GM21423 (cell line): Measurements from ENCODE around the gene PET100.

Experiments used
- ATAC-seq: cut with Tn5 transposase; IDR thresholded peaks from one replicate; pipeline ENCODE4 v1.9.1; 2021; ENCODE audit warnings: mild to moderate bottlenecking, moderate library complexity; ENCODE audit not compliant: unreplicated experiment

The PET100 gene

DNA sequence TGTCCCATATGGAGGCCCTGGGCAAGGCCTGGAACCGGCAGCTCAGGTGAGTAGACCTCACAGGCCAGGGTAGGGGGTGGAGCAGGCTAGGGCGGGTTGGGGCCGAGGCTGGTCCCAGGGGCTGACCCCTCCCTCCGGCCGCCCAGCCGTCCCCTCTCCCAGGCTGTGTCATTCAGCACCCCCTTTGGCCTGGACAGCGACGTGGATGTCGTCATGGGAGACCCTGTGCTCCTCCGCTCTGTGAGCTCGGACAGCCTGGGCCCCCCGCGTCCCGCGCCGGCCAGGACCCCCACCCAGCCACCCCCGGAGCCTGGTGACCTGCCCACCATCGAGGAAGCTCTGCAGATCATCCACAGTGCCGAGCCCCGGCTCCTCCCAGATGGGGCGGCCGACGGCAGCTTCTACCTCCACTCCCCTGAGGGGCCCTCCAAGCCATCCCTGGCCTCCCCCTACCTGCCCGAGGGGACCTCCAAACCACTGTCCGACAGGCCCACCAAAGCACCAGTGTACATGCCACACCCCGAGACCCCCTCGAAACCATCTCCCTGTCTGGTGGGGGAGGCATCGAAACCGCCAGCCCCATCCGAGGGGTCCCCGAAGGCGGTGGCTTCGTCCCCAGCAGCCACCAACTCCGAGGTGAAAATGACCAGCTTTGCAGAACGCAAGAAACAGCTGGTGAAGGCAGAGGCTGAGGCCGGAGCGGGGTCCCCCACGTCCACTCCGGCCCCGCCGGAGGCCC, 17.9 kb upstream of the PET100 start:
- ATAC-seq, result no peak

GRCh38 chr19:7612282-7613274, 17.0 kb upstream of the PET100 start:
- ATAC-seq, result no peak

DNA sequence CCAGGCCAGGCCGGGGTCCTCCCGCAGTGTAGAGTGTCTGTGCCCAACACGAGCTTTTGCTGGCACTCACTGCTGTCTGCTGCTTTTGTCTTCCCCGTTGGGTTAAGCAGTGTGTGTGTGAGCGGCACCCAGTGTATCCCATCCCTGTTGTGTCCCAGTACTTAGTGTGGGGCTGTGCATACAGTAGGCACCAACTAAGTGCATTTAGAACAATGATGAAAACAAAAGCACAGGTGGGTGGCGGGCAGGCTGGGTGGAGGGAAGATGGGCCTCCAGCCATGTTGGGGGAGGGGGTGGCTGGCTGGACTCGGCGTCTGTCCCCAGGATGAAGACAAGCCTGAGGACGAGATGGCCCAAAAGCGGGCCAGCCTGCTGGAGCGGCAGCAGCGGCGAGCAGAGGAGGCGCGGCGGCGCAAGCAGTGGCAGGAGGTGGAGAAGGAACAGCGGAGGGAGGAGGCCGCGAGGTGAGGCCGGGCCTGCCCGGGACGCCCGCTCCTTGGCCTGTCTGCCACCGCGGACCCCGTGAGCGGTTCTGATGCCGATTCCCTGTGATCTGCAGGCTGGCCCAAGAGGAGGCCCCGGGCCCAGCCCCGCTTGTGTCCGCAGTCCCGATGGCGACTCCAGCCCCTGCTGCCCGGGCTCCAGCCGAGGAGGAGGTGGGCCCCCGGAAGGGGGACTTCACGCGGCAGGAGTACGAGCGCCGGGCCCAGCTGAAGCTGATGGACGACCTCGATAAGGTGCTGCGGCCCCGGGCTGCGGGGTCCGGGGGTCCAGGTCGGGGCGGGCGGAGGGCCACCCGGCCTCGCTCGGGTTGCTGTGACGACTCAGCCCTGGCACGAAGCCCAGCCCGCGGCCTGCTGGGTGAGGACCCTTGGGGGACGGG, 14.5 kb upstream of the PET100 start:
- no peak for ATAC-seq

GRCh38 chr19:7617172-7617571, 12.4 kb upstream of the PET100 start:
- no peak for ATAC-seq

DNA sequence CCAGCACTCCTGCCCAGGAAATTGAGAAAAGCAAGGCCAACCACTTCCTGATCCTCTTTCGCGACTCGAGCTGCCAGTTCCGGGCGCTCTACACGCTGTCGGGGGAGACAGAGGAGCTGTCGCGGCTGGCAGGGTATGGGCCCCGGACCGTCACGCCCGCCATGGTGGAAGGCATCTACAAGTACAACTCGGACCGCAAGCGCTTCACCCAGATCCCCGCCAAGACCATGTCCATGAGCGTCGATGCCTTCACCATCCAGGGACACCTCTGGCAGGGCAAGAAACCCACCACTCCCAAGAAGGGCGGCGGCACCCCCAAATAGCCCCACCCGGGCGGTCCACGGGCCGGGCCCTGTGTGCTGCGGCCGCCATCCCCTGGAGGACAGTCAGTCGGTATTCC, 11.9 kb upstream of the PET100 start:
- no peak for ATAC-seq

GRCh38 chr19:7618348-7618747, 11.2 kb upstream of the PET100 start:
- no peak for ATAC-seq

DNA sequence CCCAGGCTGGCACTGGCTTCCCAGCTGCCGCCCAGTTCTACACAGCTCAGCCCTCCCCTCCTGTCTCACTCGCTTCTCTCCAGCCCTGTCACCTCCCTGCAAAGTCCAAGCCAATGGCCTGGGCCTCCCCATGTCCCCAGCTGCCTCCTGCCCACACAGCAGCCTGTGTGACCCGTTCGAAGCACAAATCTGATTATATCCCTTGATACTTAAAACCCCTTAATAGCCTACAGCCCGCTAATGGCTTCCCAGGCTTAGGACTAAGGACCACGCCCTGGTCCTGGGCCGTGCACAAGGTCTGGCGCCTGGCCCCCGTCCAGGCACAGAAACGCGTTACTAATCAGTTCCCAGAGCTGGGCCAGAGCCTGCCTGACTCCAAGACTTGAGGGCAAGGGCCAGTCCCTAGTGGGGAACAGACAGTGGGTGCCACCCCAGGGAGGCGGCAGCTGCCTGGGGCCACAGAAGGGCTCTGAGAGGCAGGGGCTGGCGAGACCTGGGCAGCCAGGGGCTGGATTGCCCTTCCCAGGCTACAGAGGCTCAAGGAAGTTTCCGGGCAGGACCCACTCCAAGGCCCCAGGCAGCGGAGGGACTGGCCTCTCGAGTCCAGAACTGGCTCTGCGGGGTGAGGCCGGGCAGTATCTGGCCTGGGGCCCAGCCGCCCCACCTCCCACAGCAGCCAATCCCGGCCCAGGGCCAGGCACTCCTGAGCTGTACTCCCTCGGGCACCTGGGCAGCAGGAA, 10.7 kb upstream of the PET100 start:
- ATAC-seq, result no peak

DNA sequence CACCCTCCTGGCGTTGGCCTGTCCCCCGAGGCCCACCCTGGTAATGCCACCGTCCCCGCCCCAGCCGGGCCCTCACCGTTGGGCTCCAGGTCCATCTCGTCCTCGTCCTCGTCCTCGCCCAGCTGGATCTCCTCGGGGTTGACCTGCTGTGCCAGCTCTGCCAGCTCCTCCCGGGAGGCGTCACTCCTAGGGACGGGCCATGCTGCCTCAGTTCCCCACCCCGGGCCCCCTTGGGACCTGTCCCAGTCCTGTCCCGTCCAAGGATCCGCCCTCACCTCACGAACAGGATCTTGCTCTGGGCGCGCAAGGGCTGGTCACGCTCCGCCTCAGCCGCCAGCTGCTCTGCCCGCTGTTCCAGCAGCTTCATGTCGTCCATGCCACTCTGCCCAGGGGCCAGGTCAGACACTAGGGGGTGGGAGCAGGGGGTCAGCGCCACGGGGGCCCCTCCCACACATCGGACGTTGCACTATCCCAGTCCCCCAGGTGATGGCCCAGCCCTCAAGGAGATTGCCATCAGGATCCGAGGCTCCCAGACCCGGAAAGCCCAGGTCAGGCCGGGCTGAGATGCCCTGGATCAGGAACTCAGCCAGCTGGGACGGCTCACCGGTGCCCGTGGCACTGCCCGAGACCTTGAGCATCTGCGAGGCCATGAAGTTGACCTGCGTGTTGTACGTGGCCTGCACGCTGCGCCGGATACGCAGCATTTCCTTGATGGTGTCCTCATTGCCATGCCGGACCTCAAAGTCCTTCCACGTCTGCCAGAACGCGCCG, 9.7 kb upstream of the PET100 start:
- no peak for ATAC-seq

DNA sequence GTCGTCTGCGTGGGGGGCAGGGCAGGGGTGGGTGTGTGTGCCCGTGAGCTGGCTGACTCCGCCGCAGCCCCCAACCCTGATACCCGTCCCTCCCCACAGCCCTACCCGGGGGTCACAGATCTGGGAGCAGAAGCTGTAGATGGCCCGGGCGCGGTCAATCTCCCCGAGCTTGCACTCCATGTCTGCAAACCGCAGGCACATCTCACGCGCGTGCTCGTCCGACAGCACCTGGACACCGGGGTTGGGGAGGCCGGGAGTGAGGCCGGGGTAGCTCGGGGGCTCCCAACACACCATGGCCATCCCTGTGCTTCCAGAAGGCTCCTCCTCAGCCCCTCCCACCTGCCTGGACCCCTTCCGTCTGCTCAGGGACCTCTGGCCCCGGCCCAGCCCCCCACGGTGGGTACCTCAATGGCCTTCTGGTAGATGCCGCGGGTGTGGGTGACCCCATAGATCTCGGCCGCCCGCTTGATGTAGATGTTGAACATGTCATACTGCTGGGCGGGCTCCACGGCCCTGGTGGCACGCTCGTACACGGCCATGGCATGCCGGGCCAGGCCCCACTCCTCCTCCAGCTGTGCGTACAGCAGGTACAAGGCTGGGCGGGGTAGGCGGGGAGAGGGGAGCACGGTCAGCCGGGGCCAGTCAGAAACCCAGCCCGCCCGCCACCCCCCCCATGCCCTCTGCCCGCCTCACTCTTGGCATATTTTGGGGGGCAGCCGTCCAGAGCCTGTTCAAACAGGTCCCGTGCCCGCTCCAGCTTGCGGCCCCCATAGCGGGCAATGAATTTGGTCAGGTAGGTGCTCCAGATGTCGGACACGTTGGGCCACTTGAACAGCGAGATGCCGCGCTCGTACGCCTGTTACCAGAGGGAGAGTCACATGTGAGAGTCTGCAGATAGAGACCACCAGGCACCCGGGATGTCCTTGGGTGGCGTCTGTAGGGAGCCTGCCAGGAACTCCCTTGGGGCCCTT, 8.9 kb upstream of the PET100 start:
- ATAC-seq, result no peak

- ATAC-seq, result no peak
Observed at GRCh38 chr19:7622933-7623685, 6.5 kb upstream of the PET100 start.

DNA sequence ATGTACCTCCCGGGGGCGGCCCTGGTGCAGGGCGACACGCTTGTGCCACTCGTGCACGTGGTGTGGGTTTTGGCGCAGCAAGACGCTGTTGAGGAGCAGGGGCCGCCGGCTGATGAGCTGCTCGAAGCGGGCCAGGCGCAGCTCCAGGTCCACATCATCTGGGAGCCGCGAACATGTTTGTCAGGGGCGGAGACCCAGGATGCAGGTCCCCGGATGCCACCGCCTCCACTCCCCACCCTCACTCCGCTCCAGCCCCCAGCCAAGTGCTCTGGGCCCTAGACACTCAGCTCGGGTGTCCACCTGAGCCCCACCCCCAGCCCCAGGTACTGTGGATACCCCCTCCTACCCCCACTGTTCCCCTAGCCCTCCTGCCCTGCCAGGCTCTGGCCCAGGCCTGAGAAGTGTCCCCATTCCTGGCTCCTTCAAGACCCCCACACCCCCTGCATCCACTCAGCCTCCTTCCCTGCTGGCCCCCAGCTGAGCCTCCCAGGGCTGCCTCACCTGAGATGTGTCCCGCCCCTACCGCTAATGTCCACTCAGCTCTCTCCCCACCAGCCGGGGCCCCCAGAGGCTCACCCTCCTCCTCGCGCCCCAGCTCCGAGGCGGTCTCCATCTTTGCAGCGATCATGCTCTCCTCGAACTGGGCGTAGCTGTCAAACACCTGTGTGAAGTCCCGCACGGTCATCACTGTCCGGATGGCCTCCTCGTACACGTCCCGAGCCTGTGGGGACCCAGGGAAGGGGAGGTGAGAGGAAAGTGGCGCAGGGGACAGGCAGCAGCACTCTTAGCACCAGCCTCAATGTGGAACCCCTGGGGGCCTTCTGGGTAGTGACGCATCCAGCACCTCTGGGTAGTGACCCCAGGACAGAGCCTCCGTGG, 5.6 kb upstream of the PET100 start:
- ATAC-seq, result no peak

GRCh38 chr19:7624810-7625209, 4.8 kb upstream of the PET100 start:
- ATAC-seq, result no peak

DNA sequence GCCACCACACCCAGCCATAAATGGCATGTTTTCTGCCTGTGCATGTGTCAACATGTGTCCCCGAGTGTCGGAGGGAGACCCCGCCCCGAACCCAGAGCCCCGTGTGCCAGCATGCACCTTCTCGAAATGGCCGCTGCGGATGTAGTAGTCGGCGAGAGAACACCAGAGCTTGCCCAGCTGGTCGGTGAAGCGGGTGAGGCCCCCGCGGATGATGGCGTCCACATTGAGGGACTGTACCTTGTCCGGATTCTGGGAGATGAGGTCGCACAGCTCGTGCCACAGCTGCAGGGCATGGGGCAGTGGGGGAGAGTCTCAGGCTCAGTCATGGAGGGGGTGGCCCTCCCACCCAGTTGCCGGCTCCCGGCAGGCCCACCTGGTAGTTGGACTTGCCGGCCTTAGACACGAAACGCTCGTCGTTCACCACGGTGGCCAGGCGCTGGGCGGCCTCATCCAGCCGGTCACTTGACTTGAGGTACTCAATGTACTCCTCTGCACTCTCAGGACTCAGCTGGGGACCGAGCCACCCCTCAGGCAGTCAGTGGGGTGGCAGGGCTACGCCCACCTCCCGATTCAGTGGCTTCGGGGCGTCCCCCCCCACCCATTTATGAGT, 3.7 kb upstream of the PET100 start:
- no peak for ATAC-seq

DNA sequence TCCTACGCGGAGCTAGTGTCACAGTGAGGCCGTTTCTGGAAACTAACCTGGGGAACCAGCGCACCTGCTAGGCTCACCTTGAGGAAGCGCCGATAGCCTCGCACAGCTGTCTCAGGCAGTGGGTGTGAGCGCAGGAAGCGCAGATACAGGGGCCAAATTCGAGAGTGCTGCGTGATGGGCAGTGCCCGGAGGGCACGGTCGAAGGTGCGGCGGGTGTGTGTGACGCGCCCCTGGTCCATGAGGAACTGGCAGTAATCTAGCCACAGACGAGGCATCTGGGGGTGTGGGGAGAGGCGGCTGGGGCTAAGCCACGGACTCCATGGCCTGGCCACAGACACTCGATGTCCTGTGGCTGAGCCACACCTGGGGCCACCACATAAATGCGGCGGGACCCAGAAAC, 2.4 kb upstream of the PET100 start:
- no peak for ATAC-seq

- ATAC-seq, result no peak
Observed at GRCh38 chr19:7628589-7629311, 843 bp upstream of the PET100 start.

- no peak for ATAC-seq
Observed at GRCh38 chr19:7631577-7631976, 2.0 kb downstream of the PET100 start.
